ENCODE data around the gene C14orf119.

DNA sequence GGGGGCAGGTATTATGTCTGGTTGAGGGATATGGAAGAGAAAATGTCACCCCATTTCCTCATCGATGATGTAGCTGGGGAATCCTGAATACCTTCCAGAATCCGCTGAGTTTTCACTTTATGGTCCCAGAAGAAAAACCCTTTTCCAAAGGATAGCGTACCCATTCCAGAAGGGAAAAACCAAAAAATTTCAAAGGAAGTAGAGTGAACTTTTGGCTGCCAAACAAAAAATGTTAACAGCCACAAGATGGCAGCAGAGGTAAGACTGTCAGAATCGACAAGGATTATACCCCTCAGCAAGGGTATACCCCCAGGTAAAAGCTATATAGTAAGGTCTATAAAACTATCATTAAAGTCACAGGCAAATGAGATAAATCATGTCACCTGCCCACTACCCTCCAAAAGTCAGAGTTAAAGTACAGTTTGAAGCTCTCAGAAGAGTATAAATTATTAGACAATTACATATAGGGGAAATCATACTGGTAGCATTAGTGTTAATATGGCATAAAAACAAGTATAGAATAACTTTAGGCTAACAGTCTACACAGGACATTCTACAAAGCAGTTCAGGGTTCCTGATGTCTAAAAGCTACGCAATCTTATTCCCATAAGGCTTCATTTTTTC is 18.4 kb upstream of the C14orf119 start:
- TF ChIP-seq, protein P1, sequence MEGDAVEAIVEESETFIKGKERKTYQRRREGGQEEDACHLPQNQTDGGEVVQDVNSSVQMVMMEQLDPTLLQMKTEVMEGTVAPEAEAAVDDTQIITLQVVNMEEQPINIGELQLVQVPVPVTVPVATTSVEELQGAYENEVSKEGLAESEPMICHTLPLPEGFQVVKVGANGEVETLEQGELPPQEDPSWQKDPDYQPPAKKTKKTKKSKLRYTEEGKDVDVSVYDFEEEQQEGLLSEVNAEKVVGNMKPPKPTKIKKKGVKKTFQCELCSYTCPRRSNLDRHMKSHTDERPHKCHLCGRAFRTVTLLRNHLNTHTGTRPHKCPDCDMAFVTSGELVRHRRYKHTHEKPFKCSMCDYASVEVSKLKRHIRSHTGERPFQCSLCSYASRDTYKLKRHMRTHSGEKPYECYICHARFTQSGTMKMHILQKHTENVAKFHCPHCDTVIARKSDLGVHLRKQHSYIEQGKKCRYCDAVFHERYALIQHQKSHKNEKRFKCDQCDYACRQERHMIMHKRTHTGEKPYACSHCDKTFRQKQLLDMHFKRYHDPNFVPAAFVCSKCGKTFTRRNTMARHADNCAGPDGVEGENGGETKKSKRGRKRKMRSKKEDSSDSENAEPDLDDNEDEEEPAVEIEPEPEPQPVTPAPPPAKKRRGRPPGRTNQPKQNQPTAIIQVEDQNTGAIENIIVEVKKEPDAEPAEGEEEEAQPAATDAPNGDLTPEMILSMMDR (IDR thresholded peaks at IDR 0.05): peak; percentile 28 to 56 (median 46)
- no peak for TF ChIP-seq POLR2A (IDR thresholded peaks at IDR 0.05)

Data from thyroid gland (tissue), 4 donors.